Stimulated activated CD4-positive, alpha-beta T cell treated with anti-CD3 and anti-CD28 coated beads, TNF-alpha, amount 100 ng/mL, for 4 hours (primary cell): ENCODE data around the gene SS18.

ENCODE experiments used
- DNase-seq, 3 experiments: peaks; one replicate each; pipeline ENCODE4 v3.0.0-alpha.2; 2020; ENCODE audit warnings: low read depth in 3 of 3

The SS18 gene

DNA sequence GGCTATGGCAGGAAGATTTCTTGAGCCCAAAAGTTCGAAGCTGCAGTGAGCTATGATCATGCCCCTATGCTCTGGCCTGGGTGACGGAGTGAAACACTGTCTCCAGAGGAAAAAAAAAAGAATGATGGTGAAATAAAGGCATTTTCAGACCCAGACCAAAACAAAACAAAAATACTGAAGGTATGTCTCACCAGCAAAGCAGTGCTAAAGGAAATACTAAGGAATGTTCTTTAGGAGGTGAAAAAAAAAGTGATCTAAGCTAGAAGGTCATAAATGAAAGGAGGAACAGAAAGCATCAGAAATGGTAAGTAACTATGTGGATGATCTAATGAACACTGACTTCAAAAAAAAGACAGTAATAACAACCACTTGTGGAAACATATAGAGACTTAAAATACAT is 18.7 kb downstream of the SS18 start:
- no peak for DNase-seq

GRCh38 chr18:26071020-26071419 is 19.4 kb downstream of the SS18 start:
- DNase-seq = no peak

DNA sequence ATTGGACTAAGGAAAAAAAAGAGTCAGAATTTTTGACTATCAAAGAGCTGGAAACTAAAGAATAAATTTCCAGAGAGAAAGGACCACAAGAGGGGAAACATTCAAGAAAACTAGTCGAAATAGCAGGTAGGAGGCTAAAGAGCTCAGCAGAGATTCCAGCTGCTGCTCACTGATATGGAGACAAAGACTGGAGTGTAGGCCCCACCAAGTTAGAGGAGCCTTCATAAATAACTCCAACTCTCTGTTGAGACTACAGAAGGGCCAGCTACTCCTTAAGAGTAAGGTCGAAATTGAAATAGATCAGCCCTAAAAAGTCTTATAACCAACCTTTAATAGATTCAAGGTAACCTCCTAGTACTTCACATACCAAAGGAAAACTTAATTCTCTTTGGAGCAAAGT is 31.1 kb downstream of the SS18 start:
- DNase-seq = no peak

DNA sequence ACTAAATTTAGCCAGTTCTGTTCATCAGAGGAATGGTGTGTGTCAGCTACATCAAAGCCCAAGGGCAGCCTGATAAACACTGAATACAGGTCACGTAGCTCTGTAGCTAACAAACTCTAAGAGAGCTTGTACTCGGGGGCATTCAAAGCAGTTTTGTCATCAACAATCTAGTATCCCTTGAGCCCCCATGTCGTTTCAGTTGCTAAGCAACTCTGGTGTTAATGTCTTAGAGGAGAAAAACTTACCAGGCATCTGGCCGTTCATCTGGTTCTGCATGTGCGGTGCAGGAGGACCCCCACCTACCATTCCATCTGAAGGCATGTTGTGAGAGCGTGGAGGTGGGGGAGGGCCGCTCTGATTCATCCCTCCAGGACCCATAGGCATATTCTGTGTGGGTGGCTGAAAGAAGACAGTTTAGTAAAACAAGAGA is 33.1 kb downstream of the SS18 start:
- no peak for DNase-seq

DNA sequence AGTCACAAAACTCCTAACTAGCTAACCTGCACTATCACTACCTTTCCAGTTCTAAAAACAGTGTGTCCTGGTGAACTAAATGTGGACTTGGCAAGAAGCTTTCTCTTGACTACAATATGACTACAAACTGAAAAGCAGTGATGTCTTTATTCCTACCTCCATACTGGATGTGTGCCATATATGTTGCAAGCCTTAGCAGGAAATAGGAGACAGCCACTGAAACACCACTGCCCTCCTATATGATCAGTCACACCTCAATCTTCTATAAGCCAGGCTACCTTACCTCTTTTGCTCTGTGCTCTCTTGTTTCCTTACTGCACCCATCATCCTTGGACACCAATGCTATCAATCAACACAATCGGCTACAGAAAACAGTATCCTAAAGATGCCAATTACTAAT is 34.1 kb downstream of the SS18 start:
- DNase-seq = no peak

DNA sequence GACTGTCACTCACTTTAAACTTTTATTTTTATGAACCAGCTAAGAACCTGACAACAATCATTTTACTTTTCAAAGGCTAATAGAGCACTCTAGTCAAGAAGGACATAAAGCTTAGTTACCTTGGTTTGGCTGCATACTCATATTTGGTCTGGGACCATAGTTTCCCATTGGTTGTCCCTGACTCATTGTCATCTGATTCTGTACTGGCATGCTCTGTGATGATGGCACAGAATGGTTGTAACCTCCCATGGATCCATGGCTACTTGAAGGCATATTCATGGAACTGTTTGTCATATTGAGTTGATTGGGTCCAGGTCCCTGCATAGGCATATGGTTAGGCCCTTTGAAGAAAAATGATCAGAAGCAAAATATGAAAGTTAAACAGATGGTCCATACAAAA is 37.9 kb downstream of the SS18 start:
- DNase-seq = no peak

DNA sequence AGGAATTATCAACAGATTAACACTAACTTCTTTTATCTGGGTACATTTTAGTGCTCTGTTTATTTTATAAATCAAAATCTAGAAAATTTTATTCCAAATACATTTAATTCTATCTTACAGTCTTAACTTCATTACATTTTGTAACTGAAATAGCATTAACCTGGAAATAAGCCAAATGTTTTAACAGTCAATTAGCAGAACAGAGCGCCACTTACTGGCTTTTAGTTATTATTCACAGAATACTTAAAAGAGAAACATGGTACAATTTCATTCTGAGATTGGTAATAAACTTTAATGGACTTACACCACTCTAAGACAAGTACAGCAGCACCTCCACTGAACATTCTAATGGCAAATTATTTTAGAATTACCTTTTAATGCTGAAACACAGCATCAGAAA is 38.6 kb downstream of the SS18 start:
- no peak for DNase-seq

GRCh38 chr18:26046419-26047077 is 43.9 kb downstream of the SS18 start:
- no peak for DNase-seq

DNA sequence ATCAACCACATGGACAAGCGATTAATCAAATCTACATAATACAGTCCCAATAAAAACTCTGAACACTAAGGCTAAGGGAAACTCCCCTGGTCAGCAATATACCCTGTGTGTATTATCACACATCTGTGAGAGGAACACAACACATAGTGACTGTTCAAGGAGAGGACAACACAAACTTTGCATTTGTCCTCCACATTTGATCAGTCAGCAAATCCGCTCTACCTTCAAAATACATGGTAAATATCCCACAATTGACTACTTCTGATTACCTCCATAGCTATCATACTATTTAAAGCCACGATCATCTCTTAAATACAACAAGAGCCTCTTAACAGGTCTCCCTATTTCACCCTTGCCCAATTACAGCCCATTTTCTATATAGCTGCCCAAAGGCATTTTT is 45.6 kb downstream of the SS18 start:
- no peak for DNase-seq

DNA sequence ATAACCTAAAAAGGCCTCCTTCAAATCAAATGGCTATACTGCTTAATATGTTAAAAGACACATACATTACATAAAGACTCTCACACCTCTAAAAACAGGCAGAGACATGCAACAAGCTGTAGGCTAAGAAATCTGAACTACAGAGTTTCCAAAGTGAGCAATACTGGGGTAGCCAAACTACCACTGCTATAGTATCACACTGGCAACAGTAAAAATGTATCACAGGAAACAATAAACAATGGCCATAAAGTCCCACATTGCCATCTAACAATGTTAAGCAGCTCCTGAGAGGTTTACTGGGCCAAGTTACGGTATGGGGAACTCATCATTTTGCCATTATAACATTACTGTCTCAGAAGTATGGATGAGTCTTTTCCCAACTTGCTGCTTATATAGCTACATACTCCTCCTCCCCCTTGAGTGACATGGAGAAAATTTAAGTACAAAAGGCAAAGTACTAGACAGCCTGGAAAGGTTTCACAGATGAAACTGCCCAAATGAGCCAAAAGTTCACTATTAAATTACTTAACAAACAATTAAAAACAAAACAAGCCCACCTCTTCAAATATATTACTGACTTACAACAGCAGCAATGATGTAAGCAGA is 50.3 kb downstream of the SS18 start:
- no peak for DNase-seq

GRCh38 chr18:26039203-26039602 is 51.2 kb downstream of the SS18 start:
- no peak for DNase-seq

- no peak for DNase-seq
Observed at GRCh38 chr18:26036635-26037034, 53.8 kb downstream of the SS18 start.

GRCh38 chr18:26034850-26035497 is 55.4 kb downstream of the SS18 start:
- DNase-seq = no peak

- no peak for DNase-seq
Observed at GRCh38 chr18:26022585-26022984, 67.8 kb downstream of the SS18 start.

- DNase-seq = no peak
Observed at GRCh38 chr18:26021061-26021754, 69.2 kb downstream of the SS18 start.

GRCh38 chr18:26017929-26018328 is 72.5 kb downstream of the SS18 start:
- no peak for DNase-seq

DNA sequence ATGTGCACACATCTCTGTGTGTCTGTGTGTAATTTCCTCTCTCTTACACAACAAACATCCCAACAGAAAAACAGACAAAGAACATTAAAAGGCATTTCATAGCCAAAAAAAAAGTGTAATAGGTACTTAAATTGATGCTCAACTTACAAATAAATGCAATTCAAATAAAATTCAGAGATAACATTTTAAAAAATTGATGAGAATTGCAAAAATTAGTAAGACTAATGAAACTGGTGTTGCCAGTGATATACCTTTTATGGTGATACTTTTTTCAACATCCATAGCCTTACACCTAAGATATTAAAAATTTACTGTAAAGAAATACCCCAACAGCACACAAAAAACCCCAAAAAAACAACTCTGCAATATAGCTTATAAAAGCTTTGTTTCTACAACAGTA is 76.0 kb downstream of the SS18 start:
- no peak for DNase-seq

GRCh38 chr18:26008619-26009018 is 81.8 kb downstream of the SS18 start:
- no peak for DNase-seq

DNA sequence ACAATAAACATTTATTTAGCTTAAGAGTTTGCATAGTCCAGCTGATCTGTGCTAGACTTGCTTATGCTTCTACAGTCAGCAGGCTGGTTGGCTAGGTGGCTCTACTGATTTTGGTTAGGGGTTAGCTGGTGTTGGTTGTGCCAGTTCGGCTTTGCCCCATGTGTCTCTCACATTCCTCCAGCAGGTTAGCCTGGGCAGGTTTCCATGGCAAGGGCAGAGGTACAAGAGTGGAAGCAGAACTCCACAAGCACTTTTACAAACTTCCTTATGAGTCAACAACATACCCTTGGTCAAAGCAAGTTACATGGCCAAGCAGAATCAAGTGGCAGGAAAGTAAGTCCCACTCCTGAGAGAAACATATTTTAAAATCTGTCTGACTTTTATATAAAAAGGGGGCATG is 82.3 kb downstream of the SS18 start:
- no peak for DNase-seq

- no peak for DNase-seq
Observed at GRCh38 chr18:26005950-26006349, 84.5 kb downstream of the SS18 start.

GRCh38 chr18:26004832-26005231 is 85.6 kb downstream of the SS18 start:
- DNase-seq = no peak

DNA sequence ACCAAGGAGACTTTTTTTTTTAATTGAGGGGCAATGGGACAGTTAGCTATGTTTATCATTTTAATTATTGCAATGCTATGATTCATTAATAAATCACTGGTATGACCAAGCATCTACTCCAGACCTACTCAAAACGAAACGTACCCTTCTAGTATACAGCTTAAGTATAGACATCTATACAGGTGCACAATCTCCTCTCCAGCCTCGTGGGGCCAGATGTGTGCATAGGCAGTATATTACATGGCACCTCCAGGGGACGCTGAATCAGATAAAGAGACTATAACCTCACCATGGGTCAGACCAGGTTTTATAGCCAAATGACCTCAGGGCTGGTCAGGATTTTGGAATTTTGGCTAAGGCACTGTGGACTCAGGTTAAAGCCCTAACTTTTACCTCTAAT is 86.6 kb downstream of the SS18 start:
- no peak for DNase-seq

DNA sequence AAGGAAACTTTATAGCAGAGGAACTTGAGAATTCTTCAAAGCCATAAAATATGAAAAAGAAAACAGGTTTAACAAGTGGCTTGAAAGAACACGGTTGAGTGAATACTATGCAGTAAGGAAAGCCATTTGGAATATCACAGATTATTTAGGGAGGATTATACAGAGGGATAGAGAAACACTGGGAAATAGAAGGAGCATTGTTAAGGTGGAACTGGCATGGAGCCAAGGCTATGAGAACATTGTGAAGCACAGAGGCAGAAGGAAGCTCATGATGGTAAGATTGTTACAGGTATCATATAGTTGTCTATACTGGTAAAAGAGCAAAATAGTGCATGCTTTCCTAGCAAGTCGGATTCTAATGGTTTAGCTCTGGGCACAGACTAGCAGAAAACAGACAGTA is 87.1 kb downstream of the SS18 start:
- no peak for DNase-seq
